ENCODE measurements around the gene LSP1.

LSP1 gene

DNA sequence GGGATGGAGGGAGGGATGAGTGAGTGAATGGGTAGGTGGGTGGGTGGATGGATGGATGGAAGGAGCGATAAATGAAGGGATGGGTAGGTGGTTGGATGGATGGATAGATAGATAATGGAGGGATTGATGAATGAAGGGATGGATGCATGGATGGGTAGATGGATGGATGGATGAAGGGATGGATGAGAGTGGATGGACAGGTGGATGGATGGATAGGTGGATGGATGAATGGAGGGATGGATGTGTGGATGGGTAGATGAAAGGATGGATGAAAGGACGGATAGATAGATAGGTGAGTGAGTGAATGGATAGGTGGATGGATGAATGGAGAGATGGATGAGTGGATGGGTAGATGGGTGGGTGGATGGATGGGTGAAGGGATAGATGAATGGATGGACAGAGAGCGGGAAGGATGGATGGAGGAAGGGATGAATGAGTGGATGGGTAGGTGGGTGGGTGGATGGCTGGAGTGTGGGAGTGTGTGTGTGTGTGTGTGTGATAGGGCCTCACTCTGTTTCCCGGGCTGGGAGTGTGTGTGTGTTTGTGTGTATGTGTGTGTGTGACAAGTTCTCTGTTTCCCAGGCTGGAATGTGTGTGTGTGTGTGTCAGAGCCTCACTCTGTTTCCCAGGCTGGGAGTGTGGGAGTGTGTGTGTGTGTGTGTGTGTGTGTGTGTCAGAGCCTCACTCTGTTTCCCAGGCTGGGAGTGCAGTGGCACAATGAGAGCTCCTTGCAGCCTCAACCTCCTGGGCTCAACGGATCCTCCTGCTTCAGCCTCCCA is 40.9 kb downstream of the LSP1 start:
- DNase-seq: no peak

DNA sequence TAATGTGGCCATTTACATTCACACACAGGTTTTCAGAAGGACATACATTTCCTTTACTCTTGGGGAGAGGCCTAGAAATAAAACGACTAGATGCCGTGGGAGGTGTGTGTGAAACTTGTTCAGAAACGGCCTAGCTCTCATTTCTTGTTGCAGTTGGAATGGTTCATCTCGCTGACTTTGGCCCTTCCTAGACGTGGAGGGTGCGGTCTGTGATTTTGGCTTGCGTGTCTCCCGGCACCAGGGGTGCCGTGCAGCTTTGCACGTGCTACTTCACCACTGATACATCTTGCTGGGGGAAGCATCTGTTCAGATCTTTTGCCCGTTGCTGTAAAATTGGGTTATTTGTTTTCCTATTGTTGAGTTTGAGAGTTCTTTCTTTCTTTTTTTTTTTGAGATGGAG is 41.9 kb downstream of the LSP1 start:
- DNase-seq: no peak

DNA sequence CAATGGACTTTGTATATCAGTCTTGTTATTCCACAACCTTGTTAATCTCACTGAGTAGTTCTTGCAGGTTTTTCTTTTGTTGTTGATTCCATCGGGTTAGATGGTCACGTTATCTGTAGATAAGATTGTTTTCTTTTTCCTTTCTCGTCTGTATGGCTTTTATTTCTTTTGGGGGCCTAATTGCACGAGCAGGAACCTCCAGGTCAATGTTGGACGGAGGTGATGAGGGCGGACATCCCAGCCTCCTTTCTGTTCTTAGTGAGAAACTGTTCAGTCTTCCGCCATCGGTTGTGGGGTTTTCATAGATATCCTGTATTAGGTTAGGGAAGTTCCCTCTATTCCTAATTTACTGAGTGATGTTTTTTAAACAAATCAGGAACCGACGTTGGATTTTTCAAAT is 43.6 kb downstream of the LSP1 start:
- DNase-seq: no peak

DNA sequence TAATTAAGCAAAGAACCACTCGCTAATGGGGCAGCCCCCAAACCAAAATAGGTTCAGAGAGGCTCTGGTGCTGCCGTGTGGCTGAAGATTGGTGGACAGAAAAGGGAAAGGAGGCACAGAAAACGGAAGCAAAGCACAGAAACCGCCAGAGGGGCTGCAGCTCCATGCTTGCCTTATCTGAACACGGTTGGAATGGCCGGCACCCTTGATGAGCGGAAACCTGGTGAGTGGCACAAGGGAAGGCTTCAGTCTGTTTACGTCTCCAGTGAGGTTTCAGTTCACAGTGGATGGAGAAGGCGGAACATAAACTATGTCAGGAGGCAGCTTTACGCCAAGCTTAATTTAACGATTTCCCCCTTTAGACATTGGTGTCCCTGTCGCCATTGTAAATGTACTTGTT is 44.0 kb downstream of the LSP1 start:
- no peak for DNase-seq

DNA sequence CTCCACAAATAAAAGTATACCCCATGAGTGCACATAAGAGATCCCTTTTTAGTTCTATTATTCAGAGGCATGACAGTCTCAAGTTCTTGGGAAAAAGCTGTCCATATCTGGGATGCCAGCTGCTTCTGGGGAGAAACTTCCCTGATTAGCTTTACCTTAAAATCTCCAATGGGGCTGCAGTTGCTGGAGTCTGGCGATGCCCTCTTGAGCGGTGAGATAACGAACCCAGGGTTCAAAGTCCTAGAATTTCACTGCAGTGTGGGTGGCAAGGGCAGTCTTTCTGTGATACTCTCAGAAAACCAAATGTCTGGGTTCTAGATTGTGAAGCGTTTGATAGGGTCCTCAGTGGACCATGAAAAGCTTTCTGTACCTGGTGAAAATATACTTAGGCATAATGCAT is 46.2 kb downstream of the LSP1 start:
- no peak for DNase-seq

DNA sequence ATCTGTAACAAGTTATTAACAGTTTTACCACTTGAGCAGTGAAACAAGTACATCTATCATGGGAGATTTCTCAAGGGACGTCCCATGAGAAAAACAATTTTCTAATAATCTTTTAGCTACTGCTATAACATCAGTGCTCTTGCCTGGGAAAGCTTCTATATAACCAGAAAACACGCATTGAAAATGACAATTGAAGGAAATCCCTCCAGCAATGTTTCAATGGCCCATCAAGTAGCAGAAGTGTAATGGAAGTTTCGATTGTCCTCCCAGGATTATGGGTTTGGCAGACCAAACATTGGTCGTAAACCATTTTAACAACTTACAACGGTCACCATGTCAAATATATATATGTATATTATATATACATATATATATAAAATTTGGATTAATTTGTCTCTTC is 46.8 kb downstream of the LSP1 start:
- no peak for DNase-seq

DNA sequence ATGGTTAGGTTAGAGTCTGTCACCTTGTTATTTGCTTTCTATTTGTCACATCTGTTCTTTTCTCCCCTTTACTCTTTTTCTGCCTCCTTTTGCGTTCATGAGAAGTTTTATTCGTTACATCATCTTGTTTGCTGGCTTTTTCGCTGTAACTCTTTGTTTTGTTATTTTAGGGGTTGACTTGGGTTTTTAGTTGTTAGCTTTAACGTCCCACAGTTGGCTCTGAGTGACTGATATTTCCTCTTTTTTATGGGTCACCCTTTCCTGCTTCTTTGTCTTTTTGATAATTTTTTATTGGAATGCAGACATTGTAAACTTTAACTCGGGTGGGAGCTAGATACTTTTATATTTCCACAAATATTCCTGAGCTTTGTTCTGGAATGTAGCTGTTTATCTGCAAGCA is 53.3 kb downstream of the LSP1 start:
- DNase-seq: no peak

DNA sequence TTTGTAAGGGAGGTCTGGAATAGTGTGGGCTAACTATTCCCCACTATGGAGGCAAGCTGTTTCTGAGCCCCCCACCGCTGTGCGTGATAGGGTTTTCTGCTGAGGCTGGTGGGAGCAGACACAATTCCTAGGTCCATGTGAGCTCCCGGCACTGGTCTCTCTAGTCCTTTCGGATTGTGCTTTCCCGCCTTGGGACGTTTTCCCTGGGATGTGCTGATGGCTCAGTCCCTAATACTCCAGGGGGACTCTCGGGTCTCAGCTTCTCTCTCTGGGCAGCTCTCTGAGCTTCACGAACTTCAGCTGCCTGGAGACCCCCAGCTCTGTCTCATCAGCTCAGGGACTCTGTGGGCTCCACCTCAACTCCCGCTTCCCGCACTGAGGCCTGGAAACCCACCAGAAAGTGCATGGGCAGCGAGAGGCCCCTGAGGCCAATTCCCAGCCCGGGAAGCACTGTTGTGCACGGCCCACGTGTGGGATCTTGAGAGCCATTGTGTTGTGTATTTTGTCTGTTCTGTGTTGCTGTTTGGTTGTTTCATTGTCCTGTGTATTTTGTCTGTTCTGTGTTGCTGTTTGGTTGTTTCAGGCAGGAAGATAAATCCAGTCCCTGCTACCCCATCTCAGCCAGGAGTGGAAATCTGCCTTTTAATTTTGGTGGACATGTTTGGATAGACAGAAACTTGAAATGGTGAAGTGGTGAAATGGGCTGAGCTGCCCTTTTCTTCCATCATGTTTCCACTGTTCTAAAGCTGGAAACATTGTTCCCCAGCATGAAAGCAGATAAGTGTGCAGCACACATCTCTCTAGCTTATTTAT is 53.9 kb downstream of the LSP1 start:
- no peak for DNase-seq

DNA sequence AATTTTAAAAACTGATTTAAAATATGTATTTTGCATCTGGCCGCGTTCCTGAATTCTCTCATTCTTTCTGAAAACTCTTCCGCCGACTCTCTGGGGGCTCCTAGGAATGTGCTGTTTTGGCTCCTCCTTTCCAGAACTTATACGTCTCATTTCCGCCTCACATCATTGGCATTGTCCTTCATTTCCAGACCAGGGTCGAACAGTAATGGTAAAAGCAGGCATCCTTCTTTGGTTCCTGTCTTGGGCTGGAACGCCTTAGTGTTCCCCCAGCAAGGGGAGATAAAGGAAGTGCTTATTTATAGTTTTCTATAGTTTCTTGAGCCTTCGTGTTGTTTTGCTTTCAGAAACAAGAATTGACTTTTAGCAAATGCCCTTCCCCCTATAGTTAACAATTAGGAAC is 55.7 kb downstream of the LSP1 start:
- no peak for DNase-seq

DNA sequence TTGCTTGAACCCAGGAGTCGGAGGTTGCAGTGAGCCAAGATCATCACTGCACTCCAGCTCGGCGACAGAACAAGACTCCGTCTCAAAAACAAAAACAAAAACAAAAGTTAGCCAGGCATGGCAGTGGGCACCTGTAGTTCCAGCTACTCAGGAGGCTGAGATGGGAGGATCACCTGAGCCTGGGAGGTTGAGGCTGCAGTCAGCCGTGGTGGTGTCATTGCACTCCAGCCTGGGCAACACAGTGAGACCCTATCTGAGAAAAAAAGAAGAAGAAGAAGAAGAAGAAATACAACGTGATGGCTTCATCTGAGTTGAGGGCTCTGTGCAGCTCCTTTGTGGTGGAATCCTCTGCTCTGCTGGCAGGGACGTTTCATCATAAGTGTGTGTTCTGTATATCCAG is 56.6 kb downstream of the LSP1 start:
- DNase-seq: no peak

DNA sequence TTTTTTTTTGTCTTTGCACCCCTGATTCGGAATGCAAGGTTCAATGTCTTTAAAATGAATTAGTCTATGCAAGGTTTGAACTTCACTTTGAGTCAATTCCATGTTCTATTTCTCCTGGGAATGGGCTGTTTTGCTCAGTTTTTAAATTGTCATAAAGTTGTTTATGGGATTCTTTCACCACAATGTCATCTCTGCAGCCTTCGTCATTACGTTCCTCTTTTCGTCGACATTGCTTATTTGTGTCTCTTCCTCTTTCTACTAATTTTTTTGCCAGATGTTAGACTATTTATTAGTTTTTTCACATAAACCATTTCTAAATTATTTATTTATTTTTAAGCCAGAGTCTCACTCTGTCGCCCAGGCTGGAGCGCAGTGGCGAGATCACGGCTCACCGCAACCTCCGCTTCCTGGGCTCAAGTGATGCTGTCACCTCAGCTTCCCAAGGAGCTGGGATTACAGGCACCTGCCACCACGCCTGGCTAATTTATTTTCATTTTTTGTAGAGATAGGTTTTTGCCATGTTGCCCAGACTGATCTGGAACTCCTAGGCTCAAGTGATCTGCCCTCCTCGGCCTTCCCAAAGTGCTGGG is 59.5 kb downstream of the LSP1 start:
- no peak for DNase-seq

DNA sequence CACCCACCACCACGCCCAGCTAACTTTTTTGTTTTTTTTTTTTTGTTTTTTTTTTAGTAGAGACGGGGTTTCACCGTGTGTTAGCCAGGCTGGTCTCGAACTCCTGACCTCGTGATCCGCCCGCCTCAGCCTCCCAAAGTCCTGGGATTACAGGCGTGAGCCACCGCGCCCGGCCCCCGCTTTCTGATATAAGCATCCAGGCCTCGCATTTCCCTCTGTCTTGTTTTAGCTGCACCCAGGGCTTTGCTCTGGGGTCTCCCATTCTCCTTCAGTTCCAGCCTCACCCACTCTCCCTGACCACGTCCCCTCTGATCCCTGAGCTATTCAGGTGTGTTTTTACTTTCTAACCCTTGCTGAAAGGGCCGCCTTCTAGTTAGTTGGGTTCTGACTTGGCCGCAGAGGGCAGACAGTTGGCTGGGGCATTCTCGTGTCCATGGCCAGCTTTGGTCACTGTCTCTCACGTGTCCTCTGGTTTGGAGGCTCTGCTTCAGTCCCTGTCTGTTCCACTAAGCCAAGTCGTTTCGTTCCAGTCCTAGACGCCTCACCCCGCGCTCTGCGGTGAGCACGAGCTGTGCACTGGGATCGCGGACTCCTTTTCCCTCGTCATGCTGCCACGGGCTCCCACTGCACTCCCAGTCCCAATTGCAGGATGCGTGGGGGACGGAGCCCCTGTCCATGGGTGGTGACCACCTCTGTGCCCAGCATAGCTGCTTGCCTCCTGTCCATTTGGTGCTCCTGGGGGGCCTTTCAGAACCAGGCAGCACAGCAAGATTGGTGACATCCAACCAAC is 60.6 kb downstream of the LSP1 start:
- DNase-seq: no peak

DNA sequence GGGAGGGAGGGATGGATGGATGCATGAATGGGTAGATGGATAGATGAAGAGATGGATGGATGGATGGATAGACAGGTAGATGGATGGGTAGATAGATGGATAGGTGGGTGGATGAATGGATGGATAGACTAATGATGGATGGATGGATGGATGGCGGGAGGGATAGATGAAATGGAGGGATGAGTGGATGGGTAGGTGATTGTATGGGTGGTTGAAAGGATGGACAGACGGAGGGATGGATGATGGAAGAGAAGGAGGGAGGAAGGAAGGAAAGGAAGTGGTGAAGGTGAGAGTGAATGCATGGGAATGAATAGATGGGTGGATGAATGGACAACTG is 62.9 kb downstream of the LSP1 start:
- DNase-seq: no peak

DNA sequence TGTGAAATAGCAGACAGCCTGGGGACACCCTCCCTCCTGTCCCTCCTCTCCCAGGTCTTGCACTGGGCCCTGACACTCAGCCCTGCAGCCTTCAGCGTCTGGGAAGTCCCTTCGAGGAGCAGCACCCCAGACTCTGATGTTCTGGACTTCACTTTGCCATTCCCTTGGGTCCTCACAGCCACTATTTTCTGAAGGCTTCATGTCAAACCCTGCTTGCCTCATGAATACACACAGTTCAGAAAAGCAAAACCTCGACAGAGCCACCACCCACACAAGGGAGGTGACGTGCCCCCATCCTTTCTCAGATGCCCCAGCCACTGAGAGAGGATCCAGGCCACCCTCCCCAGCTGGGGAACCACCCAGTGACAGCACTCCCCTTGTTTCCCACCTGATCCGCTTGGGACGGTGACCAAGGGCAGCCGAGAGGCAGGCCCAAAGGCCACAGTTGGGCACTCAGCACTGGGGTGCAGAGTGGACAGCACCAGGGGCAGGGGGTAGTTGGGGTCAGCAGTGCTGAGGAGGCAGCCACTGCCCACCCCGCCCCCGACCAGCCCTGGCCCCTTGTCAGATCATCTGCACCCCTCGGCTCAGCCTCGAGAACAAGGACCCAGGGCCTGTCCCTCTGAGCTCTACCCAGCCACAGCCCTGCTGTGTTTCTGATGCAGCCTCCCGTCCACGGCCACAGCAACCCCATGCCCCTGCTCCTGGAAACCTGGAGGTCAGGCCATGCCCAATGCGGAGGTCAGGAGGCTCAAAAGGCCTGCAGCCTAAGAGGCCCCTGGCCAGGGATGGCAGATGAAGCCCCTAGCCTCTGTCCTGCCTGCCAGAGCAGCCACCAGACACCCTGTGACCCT is 63.5 kb downstream of the LSP1 start:
- DNase-seq: no peak

DNA sequence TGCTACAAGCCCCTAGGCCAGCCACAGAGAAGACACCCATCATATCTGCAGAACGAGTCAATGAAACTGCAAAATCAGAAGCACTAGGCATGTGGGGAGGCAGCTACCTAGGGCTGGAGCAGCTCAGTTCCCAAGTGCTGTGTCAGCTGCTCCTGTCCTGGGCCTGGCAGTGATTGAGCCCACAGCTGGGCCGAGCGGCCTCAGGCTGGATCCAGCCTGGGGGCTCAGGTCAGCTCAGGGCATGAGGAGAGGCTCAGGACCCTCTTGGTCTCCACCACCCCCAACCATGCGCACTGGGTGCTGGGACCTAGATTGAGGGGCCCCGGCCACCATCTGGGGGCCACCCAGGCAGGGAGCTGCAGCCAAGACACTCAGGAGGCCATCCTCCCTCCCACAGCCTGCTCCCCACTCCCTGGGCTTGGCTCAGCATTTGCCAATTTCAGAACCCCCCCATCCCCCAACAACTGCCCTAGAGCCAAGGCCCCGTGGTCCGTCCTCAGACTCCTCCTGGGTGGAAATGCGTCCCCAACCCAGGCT is 64.2 kb downstream of the LSP1 start:
- DNase-seq: no peak

DNA sequence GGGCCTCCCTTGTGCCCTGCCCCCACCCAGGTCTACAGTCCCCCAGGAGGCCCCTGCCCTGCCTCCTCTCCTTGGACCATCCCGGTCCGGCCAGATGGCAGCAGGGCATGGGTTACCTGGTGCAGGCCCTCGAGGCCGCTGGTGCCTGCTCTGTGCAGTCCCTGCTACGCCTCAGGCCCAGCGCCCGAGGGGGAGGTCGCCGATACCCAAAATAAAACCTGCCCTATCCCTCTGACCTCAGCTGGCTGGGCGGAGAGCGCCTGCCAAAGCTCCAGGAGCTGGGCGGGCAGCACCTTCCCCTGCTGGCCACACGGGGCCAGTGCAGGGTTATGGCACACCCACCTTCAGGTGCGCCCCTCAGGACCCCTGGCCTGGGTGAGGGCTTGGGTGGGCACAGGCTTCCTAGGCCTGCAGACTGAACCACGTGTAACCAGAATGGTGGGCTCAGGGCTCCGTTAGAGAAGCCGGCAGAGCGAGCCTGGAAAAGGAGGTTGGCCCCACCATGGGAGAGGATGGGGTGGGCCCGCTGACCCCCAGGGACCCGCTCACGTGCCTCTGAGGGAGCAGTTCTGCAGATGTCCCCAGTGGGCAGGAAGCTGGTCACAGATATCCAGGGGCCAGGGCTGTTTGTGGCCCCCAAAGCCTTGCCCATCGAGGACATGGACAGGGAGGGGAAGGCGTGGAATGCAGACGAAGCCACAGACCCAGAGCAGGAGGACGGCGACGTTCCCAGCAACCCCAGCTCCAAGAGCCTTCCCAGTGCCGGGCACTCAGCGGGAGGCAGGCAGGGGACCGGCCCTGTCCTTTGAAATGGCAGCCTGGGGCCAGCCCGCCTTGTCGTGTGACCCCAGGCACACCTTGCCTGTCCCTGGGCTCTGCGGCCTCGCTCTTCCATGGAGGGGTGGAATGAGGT is 64.9 kb downstream of the LSP1 start:
- no peak for DNase-seq

DNA sequence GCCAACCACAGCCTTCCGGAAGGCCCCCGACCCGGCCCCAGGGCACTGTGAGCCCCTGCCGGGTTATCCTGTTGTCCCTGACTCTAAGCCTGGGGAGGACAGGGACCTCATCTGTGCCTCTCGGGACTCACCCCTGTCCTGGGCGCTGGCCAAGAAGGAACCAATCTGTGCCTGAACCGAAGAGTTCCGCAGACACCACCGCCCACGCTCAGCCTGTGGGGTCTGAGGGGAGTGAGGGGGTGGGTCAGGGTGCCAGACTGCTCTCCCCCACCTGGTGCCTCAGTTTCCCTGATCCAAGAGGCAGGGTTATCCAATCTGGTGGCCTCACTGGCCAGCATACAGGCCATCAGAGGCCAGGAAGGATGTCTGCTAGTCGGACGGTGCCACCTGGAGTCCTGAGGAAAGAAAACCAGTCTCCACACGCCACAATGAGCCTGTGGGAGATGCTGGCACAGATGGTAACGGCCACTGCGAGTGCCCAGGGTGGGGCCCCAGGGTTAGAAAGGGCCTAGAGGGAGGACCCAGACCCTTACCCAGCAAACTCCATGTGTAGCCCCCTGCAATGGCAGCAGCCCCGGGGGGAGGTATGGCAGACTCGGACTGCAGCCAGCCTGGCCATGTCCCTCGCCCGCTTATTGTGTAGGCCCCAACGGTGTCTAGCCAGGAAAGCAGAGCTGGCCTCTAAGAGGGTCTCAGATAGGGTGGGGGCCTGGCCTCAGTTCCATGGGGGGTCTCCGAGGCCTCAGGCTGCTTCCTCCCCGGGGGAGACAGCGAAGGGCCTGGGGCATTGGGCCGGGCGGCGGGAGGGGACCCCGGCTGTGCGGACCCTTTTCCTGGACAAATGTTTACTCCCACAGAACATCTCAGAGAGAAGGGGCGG is 65.8 kb downstream of the LSP1 start:
- DNase-seq: no peak

DNA sequence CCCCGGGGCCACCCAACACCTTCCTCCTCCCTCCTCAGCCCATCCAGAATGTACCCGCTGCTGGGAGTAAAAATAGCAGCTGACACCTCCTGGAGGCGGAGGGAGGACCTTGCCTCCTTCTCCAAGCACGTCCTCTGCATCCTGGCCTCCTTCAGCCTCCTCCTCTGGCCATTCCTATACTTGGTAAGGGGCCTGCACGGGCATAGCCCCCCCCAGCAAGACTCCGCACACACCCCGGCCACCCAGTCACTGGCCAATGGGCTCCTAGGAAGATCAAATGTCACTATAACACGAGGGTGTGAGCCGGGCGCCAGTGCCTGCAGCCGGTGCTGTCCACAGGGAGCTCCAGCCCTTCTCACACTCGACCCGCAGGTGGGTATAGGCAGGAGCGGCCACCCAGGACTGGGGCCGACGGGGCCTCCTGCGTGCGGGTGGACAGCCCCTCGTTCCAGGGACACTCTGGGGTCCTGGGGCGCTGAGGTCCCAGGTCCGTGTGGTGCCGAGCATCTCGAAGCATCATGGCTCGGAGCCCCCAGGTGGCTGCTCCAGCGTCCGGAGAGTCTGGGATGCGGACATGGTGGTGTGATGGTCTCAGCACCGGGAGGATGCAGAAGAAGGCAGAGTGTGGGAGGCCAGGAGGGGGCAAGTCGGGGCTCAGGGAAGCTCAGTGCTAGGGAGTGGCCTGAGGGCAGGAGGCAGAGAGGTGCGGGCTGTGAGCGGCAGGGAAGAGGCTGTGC is 66.7 kb downstream of the LSP1 start, which contains the start of gene TNNT3:
TSS of gene TNNT3 (plus strand) at position 313 of the 737 bp plus-strand sequence. CDS start 3,172 bp downstream, outside the sequence.
- DNase-seq: no peak
